Measurements from ENCODE around the gene DDX39B. TPM values are rescaled to one million over a fixed set of nuclear protein-coding genes. Genes with fewer than 3 reads are reported as not detected.
"Not testable (repeated sequence)": the region's sequence is repeated elsewhere in the genome, so short reads cannot be mapped to it uniquely, and the experiment has no call there.

Gene DDX39B
- total RNA-seq, 1 donor from 2014 or later = 258 TPM

DNA sequence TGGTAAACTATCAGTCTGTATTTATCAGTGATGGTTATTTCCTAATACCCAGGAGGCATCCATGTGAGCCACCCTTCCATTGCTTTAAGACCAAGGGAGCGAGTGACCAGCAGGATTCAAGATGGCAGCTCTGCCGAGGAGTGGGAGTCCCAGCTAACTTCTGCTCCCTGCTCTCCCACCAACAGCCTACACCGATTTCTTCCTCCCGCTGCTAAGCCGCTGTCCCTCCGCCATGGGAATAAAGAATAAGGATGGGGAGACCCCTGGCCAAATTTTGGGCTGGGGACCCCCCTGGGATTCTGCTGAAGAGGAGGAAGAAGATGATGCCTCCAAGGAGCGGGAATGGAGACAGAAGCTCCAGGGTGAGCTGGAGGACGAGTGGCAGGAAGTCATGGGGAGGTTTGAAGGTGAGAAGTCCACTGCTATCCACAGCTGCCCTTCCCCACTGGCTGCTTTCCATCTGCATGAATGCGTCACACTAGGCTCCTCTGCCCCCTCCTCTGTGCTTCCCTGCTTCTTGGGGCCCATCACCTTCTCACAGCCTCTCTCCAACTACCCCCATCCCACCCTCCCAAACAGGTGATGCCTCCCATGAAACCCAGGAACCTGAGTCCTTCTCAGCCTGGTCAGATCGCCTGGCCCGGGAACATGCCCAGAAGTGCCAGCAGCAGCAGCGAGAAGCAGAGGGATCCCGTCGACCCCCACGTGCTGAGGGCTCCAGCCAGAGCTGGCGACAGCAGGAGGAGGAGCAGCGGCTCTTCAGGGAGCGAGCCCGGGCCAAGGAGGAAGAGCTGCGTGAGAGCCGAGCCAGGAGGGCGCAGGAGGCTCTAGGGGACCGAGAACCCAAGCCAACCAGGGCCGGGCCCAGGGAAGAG is 15.9 kb upstream of the DDX39B start:
- ATAC-seq (no peak), DNase-seq (ENCODE audit: low spot score) (no peak)
- intact Hi-C loops (cut with DNase I) = no loop called here

DNA sequence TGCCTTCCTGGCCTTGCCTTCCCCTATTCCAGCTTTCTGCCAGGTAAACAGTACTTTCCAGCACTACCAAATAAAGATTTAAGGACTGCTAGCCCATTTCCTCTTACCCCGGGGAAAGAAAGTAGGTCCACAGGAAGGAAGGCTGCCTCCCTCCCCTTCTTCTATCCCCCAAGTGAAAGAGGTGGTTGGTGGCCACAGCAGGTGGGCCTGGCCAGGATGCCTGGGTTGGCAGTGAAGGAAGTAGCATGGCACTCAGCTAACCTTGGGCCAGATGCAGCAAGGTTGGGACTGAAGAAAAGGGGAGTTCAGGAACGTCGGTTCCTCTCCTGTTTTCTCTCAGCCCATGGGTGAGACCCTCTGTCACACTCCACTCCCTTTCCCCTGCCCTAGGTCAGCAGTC is 14.5 kb upstream of the DDX39B start:
- ATAC-seq (no peak), DNase-seq (ENCODE audit: low spot score) (no peak)
- intact Hi-C loops (cut with DNase I) = no loop called here

DNA sequence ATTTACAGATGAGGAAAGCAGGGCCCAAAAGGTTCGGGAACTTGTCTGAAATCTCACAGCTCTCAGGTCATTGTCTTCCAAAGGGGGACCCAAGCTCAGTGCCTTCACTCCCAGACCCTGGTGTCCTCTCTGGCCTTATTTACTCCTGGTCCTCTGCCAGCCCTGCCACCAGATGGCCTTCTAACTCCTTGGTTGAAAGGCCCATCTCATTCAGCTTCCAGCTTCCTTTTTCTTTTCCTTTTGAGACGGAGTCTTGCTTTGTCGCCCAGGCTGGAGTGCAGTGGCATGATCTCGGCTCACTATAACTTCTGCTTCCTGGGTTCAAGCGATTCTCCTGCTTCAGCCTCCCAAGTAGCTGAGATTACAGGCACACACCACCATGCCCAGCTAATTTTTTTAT is 9.6 kb upstream of the DDX39B start:
- peak; percentile 69 for DNase-seq (ENCODE audit: low spot score)
- ATAC-seq; intact Hi-C loops (cut with DNase I): not testable (repeated sequence)

DNA sequence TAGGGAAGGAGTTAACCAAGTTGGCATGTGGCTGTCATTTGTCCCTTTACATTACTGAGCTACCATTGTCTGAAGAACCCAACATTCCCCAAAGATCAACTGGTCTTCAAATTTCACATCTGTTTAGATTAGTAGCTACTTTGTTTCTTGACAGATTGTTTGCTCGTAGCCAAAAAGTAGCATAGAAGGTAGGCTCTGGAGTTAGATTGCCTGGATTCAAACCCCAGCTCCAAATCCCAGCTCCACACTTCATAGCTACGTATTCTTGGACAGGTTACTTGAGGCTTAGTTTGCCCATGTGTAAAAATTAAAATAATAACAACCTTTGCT is 6.7 kb upstream of the DDX39B start:
- ATAC-seq = no peak
- no peak for DNase-seq (ENCODE audit: low spot score)
- intact Hi-C loops (cut with DNase I) = loop anchor here (10.0 kb wide), 1 partner anchor 286 kb away; no protein-coding TSS in a partner anchor

DNA sequence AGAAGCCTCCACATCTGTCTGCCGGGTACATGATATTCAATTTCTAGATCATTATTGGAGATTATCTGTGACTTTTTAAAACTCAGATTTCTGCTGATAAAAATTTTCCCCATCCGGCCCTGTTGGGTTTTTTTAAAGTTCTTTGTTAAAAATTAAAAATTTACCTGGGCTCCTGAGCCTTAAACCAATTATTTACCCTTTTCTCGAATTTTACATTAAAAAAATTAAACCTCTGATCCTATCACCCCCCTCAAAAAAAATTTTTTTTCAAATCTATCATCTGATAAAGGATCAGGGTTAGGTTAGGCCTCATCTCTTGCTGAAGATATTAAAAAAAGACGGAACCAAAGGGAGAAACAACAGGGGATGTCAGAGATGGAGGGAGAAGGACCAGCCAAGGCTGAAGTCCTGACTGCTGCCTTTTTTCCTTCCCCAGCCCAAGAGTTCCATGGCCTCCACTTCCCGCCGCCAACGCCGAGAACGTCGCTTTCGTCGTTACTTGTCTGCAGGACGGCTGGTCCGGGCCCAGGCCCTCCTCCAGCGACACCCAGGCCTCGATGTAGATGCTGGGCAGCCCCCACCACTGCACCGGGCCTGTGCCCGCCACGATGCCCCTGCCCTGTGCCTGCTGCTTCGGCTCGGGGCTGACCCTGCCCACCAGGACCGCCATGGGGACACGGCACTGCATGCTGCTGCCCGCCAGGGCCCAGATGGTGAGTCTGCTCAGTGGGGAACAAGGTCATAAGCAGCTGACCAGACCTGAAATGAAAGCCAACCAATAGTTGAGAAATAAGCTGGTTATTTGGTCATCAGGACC is 6.1 kb upstream of the DDX39B start:
- no peak for ATAC-seq
- DNase-seq (ENCODE audit: low spot score) = peak; percentile 67
- intact Hi-C loops (cut with DNase I) = loop anchor here (2.0 to 10.0 kb wide), 2 partner anchors 51 to 287 kb away; no protein-coding TSS in a partner anchor

DNA sequence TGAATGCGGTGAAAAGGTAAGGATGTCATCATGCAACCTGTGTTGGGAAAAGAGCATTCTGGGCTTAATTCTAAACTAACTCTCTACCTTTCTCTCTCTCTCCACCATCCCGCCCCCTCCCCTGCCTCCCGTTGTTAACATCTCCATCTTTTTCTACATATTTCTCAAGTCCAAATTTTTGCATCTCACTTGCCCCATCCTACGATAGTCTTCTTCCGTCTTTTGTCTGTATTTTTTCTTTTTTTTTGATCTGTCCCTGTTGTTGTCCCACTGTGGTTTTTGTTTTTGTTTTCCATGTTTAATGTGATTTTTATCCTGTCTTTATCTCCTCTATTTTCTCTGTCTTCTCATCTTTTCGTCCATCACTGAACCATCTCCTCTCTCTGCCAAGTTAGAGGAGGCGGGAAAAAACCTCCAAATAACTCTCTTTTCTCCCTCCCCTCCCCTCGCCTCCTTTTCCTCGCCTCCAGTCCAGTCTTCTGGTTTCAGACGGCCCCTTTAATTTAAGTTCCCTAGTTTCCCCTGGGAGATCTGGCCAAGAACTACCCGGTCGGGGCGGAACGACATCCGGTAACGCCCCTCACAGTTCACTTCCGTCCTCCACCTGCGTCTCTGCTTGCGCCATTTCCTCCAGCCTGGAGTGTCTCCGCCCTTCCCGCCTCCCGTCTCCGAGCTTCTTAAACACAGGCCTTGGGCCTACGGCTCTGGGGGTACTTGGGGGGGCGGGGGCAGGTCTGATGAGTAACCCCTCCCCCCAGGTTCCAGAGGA is 5.3 kb upstream of the DDX39B start, which contains the start of gene NFKBIL1:
Gene NFKBIL1 (plus strand): TSS at position 651 of the 769 bp plus-strand sequence. CDS start 87 bp downstream, at position 738.
- peak; percentile 98 for ATAC-seq
- DNase-seq (ENCODE audit: low spot score) = peak; percentile 96
- intact Hi-C loops (cut with DNase I) = loop anchor here (2.0 to 10.0 kb wide), 2 partner anchors 52 to 288 kb away; no protein-coding TSS in a partner anchor

DNA sequence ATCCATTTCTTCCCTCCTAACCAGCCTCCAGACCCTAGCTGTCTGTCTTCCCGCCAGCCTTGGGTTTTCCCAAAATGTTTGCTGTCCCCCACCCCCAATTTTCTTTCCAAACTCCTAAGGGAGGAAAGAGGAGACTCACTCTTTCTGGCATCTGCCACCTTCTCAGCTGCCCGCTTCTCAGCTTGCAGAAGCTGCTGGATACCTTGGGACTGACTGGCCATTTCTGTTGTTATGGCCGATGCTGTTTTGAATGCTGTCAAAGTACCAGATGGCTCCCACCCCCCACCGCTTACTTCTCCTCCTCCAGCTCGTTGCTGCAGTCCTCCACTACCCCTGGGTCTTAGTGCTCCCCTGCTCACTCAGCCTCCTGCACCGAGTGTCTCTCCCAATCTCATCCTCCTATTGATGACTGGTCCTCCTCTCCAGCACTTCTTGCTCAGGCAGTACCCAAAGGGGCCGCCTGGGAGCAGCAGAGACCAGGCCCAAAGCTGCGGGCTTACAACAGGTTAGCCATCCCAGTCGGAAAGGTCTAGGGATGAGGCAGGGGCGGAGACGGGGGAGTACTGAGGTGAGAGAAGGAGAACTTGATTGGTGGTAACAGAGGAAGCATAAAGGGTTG is 4.6 kb upstream of the DDX39B start, which contains the start of gene ATP6V1G2:
Gene ATP6V1G2 (minus strand): TSS at position 270 of the 619 bp plus-strand sequence. CDS start 49 bp downstream, at position 221.
- DNase-seq (ENCODE audit: low spot score) = peak; percentile 91
- ATAC-seq = peak; percentile 83
- intact Hi-C loops (cut with DNase I) = loop anchor here (2.0 to 10.0 kb wide), 2 partner anchors 52 to 288 kb away; no protein-coding TSS in a partner anchor

DNA sequence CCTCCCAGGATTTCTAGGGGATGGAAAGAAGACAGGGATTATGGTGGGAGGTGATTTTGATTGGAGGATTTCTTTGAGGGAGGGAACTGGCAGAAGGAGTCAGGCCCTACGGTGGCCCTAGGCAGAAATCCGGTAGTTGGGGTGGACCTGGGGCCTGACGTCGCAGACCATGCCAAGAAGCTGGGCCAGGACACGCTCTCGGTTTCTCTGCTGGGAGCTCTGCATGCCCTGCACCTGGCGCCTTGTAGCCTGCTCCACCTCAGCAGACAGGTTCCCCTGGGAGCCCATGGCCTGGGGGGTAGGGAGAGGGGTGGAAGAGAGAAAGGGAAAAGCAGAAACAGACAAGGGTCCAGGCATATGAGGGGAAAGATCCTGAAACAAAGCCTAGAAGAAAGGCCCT is 3.5 kb upstream of the DDX39B start:
- intact Hi-C loops (cut with DNase I) = loop anchor here (10.0 kb wide), 1 partner anchor 290 kb away; no protein-coding TSS in a partner anchor
- ATAC-seq (no peak), DNase-seq (ENCODE audit: low spot score) (no peak)

DNA sequence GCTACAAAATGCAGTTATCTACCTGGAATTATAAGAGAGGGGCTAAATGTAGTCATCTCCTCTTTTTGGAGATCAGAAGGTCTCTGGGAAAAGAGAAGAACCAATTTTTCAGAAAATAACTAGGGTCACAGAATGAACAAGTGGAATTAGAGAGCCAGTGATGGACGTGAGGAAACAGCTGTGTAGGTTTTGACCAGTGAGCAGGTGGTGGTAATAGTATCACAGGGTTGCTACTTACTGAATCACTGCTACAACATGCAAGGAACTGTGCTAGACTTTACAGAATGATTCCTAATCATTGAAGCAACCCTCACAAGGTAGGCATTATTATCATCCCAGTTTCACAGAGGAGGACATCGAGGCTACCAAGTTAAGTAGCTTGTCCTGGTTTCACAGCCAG is 2.9 kb upstream of the DDX39B start:
- intact Hi-C loops (cut with DNase I) = loop anchor here (10.0 kb wide), 1 partner anchor 290 kb away; no protein-coding TSS in a partner anchor
- ATAC-seq = no peak
- DNase-seq (ENCODE audit: low spot score) = no peak

DNA sequence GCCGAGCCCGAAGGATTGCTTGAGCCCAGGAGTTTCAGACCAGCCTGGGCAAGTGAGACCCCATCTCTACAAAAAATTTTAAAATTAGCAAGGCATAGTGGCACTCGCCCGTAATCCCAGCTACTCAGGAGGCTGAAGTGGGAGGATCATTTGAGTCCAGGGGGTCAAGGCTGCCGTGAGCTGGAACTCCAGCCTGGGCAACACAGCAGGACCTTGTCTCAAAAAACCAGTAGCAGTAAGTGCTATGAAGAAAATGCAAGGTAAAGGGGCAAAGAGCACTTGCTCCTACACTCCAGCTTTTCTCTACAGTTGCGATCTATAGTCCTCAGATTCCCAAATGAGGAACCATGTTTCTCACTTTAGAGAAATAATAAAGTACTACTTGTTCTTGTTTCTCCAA is 1.8 kb upstream of the DDX39B start:
- ATAC-seq (no peak), DNase-seq (ENCODE audit: low spot score) (no peak)
- intact Hi-C loops (cut with DNase I) = loop anchor here (10.0 kb wide), 1 partner anchor 291 kb away; no protein-coding TSS in a partner anchor

DNA sequence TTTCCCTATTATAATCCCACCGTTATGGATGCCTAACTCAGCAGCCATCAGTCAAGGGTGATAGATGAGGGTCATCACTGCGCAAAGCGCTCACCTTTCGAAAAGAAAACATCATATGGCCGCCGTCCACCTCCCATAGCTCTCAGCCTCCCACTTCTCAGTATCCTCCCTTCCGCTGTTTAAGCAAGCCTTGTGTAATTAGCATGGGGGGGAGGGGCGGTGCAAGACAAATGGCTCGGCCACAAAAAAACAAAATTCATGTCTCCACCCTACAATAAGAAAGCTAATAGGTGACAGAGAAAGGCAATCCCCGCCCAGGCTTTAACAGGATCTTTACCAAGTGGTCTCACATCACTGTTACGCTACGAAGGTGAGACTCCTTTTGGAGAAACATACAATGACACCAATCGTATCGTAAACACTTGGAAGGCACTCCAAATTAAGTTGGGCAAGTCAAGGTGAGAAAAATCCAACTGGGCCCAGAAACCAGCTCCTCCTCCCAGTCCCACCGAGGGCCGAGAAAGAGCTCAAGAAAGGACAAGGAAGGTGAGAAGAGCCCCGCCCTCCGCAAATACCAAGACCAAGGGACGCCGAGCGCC is 645 bp downstream of the DDX39B start:
- ATAC-seq (peak; percentile 19), DNase-seq (ENCODE audit: low spot score) (peak; percentile 65)
- intact Hi-C loops (cut with DNase I) = loop anchor here (10.0 kb wide), 1 partner anchor 294 kb away; no protein-coding TSS in a partner anchor

DNA sequence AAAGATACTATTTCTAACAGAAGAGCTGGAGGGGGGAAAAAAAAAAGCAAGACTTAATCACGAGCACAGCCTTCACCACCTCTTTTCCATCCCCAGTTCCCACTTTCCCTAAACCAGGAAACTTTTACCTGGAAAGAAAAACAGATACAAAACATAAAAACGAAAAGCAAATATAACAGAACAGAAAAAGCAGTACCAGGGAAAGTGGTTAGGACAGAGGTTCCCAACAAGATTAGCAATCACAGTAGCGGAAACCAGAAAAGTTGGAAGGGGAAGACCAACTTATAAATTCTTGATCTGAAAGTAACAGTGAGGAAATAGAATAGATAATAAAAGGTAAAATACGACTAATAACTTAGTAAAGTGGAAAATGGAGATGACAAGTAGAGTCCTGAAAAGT is 1.2 kb downstream of the DDX39B start:
- ATAC-seq (no peak), DNase-seq (ENCODE audit: low spot score) (no peak)
- intact Hi-C loops (cut with DNase I) = loop anchor here (10.0 kb wide), 1 partner anchor 294 kb away; no protein-coding TSS in a partner anchor

DNA sequence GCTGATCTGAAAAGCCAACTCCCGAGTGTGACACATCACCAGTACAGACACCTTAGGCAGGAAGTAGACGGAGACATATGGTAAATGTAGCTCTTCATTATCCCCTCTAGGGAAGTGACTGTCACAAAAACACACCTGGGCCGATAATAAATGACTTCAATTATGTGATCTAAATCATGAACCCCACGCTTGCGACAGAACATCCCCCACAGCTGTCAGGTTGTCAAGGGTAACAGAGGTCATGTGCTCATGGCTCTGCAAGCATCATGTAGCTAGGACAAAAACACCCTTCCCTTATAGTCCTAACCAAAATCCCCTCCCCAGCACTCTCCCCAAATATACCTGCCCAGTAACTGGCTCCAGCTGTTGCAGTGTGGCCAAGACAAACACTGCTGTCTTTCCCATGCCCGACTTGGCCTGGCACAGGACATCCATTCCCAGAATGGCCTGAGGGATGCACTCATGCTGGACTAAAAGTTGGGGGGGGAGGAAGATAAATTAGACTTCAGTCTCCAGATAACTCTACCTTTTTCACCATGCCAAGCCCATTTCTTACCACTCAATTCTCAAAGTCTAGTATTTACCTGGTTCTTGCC is 2.9 kb downstream of the DDX39B start:
- ATAC-seq = no peak
- intact Hi-C loops (cut with DNase I) = no loop called here
- DNase-seq (ENCODE audit: low spot score) = no peak

DNA sequence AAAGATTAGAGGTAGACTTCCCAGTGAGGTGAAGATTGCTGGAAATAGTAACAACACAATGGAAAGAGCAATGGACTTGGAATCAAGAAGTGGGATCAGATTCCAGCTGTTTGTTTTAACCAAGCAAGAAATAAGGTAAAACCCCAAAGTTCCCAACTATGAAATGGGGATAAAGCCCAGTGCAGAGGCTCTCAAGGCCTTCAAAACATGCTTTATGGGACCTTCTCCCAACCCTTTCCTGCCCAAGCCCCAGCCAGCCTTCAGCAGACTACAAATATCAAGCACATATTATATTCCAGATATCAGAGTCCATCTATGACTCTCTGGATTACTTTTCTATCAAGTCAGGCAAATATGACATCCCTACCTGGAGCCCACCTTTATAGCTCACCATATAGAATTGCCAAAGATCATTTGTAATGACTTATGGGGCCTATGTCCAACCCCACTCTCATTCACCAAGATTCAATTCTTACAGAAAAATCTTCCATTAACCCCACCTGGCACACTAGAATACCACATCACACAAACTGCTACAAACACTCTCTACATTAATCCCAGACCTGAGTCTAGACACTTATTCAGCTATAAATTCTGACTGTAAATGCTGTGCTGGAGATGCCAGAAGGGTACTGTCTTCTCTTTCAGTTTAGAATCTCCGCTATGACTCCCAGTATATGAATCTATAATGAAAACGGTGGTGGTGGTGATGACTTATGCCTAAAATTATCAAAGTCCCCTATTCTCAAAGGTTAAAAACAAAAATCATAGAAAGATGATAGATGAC is 6.1 kb downstream of the DDX39B start:
- intact Hi-C loops (cut with DNase I) = no loop called here
- no peak for DNase-seq (ENCODE audit: low spot score)
- ATAC-seq = no peak

DNA sequence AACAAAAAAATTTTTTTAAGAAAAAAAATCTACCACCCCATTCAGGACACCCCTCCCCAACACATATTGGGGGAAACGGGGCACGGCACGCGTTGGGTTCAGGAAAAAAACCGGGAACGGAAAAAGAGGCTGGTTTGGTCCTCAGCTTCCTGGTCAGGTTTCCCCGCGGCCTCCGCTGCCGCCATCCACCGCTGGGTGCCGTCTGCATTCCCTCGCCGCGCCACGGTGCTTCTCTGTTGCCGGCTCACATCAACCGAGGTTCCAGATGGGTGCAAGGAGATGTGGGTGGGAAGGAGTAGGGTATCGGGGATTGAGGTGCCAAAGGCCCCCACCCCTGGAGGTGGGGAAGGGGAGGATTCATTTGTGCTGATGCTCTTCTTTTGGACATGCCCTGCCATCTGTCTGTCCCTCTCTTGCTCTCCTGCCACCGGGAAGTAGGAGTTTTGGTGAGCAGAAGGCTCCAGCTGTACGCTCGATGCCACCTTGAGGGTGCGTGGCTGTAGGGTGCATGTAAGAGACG is 7.2 kb downstream of the DDX39B start:
- intact Hi-C loops (cut with DNase I) = no loop called here
- no peak for ATAC-seq

DNA sequence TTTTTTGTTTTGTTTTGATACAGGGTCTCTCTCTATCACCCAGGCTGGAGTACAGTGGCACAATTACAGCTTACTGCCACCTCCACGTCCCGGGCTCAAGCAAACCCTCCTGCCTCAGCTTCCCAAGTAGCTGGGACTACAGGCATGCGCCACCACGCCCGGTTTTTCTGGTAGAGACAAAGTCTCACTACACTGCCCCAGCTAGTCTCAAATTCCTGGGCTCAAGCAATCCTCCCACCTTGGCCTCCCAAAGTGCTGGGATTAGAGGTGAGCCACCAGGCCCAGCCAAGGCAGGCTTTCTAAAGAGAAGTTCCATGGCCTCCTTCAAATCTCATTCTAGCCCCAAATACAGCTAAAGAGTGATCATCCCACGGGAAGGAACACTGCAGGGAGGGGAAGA is 7.8 kb downstream of the DDX39B start:
- no peak for ATAC-seq

More for the DNA sequence above, 7.2 kb downstream of the DDX39B start:
- no peak for DNase-seq (ENCODE audit: low spot score)

More for the DNA sequence above, 7.8 kb downstream of the DDX39B start:
- DNase-seq (ENCODE audit: low spot score) = no peak
- intact Hi-C loops (cut with DNase I) = no loop called here

Data from sciatic nerve (tissue), 2 donors.